ENCODE results near the gene RASGRF2. TPM values are rescaled to one million over a fixed set of nuclear protein-coding genes. Genes with fewer than 3 reads are reported as not detected.

The RASGRF2 gene
- total and polyA plus RNA-seq, 2 of the 13 experiments (the other 11 are each of a cell fraction or from before 2014, with no cell fraction given): 23.6 to 29.0 TPM

DNA sequence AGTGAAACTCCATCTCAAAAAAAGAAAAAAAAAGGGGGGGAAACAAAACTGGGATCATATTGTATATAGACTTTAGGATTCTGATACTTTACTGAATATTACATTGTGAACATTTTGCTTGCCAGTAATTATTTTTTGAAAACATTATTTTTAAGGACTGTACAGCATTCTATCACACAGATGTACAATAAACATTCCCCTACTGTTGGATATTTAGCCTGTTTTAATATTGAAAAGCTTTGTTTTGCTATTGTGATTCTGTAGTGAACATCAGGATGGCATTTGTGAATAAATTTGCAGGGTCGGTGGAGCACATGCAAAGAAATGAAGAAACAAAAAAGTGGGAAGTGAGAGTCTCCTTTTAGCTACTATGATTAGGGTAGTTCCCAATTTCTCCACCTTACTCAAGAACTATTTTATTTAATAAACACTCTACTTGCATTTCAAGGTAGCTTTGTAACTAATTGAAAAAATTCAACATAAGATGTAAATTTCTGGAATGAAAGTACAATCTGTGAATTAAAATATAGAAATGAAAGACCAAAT, 18.7 kb downstream of the RASGRF2 start:
- Histone ChIP-seq H3K36me3 (replicated peaks in 1 of 2; ENCODE audit: control insufficient read depth in 1 of 2, insufficient read depth in 2 of 2, low read length in 2 of 2) (peaks cover 3 to 6% of the 10 kb centered on the region in 2 experiments; a peak in 2 of 5 replicates), H3K4me2 (ENCODE audit: low read depth, low read length) (no peak overlapping the region), H3K27ac (ENCODE audit: extremely low read length, insufficient read depth, low read length) (no peak overlapping the region), H3K4me1 (ENCODE audit: insufficient read depth, low read length) (peaks cover 58% of the 10 kb centered on the region), H3K9ac (ENCODE audit: insufficient read depth, low read depth, low read length) (no peak overlapping the region), H2AFZ (ENCODE audit: low read length) (no peak overlapping the region), H4K20me1 (ENCODE audit: insufficient read depth, low read length) (no peaks in the 10 kb centered on the region), H3K79me2 (ENCODE audit: insufficient read depth, low read length) (peaks cover 90% of the 10 kb centered on the region), H3K27me3 (ENCODE audit: control insufficient read depth in 1 of 2, insufficient read depth in 2 of 2, low read length in 2 of 2) (no peaks in the 10 kb centered on the region), H3K4me3 (replicated peaks in 1 of 3; ENCODE audit: insufficient read depth in 1 of 3, low read depth in 2 of 3, low read length in 3 of 3) (no peak overlapping the region), H3K9me3 (ENCODE audit: low read length) (no peaks in the 10 kb centered on the region)
- WGBS (ENCODE audit: low lambda C conversion rate): 94% methylated on average over 1 of the region's 1 CpG
- ATAC-seq (no peak), FAIRE-seq (no peak), DNase-seq (ENCODE audit: low spot score) (no peak)
- ChIA-PET POLR2A (no interaction called here), CTCF (ENCODE audit: low intra/inter-chr PET ratio, low total read pairs) (no interaction called here)
- intact Hi-C loops (cut with micrococcal nuclease; ENCODE audit: unreplicated experiment): no loop called here
- in situ Hi-C loops (cut with HindIII; ENCODE audit: extremely low pct_ligation_motif_present, low pct_unique_long_range_greater_than_20kb): no loop called here
- TF ChIP-seq CTCF (CRISPR knock-in tag; IDR thresholded peaks at IDR 0.05) (no peak), XBP1 (CRISPR knock-in tag; IDR thresholded peaks at IDR 0.05) (no peak), PBX3 (CRISPR knock-in tag; IDR thresholded peaks at IDR 0.05; ENCODE audit: borderline replicate concordance) (no peak), MIXL1 (CRISPR knock-in tag; IDR thresholded peaks at IDR 0.05) (no peak), ZNF451 (CRISPR knock-in tag; IDR thresholded peaks at IDR 0.05) (no peak), ZNF556 (CRISPR knock-in tag; IDR thresholded peaks at IDR 0.05; ENCODE audit: borderline replicate concordance) (no peak), ATF7 (IDR thresholded peaks at IDR 0.05) (no peak), ATF7 (CRISPR knock-in tag; IDR thresholded peaks at IDR 0.05) (no peak), MAF1 (CRISPR knock-in tag; IDR thresholded peaks at IDR 0.05; ENCODE audit: borderline replicate concordance) (no peak), ZNF737 (CRISPR knock-in tag; IDR thresholded peaks at IDR 0.05; ENCODE audit: borderline replicate concordance) (no peak), NR2F6 (IDR thresholded peaks at IDR 0.05) (no peak), NR2F6 (CRISPR knock-in tag; IDR thresholded peaks at IDR 0.05) (no peak), JUNB (CRISPR knock-in tag; IDR thresholded peaks at IDR 0.05; ENCODE audit: borderline replicate concordance) (no peak)
- TF ChIP-seq, protein P1, sequence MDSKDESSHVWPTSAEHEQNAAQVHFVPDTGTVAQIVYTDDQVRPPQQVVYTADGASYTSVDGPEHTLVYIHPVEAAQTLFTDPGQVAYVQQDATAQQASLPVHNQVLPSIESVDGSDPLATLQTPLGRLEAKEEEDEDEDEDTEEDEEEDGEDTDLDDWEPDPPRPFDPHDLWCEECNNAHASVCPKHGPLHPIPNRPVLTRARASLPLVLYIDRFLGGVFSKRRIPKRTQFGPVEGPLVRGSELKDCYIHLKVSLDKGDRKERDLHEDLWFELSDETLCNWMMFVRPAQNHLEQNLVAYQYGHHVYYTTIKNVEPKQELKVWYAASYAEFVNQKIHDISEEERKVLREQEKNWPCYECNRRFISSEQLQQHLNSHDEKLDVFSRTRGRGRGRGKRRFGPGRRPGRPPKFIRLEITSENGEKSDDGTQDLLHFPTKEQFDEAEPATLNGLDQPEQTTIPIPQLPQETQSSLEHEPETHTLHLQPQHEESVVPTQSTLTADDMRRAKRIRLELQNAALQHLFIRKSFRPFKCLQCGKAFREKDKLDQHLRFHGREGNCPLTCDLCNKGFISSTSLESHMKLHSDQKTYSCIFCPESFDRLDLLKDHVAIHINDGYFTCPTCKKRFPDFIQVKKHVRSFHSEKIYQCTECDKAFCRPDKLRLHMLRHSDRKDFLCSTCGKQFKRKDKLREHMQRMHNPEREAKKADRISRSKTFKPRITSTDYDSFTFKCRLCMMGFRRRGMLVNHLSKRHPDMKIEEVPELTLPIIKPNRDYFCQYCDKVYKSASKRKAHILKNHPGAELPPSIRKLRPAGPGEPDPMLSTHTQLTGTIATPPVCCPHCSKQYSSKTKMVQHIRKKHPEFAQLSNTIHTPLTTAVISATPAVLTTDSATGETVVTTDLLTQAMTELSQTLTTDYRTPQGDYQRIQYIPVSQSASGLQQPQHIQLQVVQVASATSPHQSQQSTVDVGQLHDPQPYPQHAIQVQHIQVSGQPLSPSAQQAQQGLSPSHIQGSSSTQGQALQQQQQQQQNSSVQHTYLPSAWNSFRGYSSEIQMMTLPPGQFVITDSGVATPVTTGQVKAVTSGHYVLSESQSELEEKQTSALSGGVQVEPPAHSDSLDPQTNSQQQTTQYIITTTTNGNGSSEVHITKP (CRISPR knock-in tag; IDR thresholded peaks at IDR 0.05; ENCODE audit: low read depth): no peak
- TF ChIP-seq, protein P2, sequence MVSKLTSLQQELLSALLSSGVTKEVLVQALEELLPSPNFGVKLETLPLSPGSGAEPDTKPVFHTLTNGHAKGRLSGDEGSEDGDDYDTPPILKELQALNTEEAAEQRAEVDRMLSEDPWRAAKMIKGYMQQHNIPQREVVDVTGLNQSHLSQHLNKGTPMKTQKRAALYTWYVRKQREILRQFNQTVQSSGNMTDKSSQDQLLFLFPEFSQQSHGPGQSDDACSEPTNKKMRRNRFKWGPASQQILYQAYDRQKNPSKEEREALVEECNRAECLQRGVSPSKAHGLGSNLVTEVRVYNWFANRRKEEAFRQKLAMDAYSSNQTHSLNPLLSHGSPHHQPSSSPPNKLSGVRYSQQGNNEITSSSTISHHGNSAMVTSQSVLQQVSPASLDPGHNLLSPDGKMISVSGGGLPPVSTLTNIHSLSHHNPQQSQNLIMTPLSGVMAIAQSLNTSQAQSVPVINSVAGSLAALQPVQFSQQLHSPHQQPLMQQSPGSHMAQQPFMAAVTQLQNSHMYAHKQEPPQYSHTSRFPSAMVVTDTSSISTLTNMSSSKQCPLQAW (CRISPR knock-in tag; IDR thresholded peaks at IDR 0.05): no peak
- TF ChIP-seq, protein P3, sequence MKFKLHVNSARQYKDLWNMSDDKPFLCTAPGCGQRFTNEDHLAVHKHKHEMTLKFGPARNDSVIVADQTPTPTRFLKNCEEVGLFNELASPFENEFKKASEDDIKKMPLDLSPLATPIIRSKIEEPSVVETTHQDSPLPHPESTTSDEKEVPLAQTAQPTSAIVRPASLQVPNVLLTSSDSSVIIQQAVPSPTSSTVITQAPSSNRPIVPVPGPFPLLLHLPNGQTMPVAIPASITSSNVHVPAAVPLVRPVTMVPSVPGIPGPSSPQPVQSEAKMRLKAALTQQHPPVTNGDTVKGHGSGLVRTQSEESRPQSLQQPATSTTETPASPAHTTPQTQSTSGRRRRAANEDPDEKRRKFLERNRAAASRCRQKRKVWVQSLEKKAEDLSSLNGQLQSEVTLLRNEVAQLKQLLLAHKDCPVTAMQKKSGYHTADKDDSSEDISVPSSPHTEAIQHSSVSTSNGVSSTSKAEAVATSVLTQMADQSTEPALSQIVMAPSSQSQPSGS (CRISPR knock-in tag; IDR thresholded peaks at IDR 0.05): no peak
- no TSS peak for BruUV-seq (replicated peaks)

All from HepG2 (cell line).